GM18505 (cell line): Measurements from ENCODE around the gene HSD3B1.

Source experiments
- ATAC-seq: cut with Tn5 transposase; IDR thresholded peaks from one replicate; pipeline ENCODE4 v1.9.1; 2021; ENCODE audit not compliant: unreplicated experiment
- POLR2A ChIP-seq: IDR thresholded peaks from 4 replicates; pipeline ENCODE4 v1.6.1; 2011; ENCODE audit warnings: borderline replicate concordance; ENCODE audit not compliant: insufficient read depth, insufficient read length; ENCODE audit errors: extremely low read depth

The HSD3B1 gene

DNA sequence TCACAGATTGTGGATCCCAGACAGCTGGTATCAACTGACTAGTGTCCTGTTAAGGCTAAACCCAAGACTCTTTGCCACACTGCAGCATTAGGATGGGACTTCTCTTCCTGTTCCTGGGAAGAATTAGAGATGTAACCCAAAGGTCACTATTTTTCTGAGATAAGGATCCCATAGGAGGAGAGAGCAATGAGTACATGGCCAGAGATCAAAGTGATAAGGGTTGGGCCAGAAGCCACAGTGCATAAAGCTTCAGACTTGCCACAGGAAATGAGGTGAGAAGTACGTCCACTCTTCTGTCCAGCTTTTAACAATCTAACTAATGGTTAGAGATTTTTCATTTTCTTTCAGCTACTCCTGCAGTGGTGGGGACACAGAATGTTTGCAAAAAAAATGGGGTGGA is at the start of gene HSD3B1:
Gene HSD3B1 (plus strand): TSS at position 270 of the 400 bp plus-strand sequence. CDS start 267 bp downstream, outside the sequence.
- no peak for TF ChIP-seq POLR2A

DNA sequence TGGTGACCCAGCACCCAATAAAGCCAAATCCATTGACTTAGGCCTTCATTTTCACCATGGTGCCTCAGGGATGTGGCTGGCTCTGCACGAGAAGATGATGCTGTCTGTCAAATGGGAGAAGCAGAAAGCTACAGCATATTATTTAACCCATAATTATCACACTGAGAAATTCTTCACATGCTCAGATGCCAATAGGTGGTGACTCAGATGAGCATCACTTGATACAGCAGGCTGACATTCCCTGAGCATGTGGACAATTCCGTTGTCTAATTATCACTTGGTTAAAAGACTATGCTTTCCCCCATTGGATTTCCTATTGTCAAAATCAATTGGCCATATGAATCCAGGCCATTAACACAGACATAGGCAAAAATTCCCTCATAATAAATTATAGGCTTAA is 44.0 kb upstream of the HSD3B1 start:
- TF ChIP-seq POLR2A: no peak
- ATAC-seq: no peak

More for the DNA sequence above, at the start of gene HSD3B1:
- ATAC-seq: no peak

DNA sequence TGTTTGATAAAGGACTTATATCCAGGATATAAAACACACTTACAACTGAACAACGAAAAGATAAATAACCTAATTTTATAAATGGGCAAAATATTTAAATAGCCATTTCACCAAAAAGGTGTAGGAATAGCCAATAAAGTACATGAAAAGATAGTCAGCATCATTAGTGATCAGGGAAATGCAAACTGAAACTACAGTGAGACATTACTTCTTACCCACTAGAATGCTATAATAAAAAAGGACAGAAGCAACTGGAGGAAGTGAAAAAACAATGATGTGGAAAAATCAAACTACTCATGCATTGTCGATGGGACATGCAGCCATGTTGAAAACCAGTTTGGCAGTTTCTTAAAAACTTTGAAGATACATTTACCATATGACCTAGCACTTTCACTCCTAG is 43.4 kb upstream of the HSD3B1 start:
- TF ChIP-seq POLR2A: no peak
- no peak for ATAC-seq

DNA sequence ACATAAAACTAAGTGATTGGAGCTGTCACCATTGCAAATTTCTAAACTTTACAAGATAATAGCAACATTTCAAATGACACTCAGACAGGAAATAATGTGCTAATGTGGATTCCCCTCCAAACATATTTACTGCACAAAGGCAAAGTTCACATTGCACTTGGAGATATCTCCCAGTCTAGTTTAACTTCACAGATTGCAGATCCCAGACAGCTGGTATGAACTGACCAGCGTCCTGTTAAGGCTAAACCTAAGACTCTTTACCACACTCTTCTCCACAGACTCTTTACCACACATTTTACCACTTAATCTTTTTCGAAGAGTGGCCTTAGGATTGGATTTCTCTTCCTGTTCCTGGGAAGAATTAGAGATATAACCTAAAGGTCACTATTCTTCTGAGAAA is 40.6 kb upstream of the HSD3B1 start:
- no peak for TF ChIP-seq POLR2A
- no peak for ATAC-seq

DNA sequence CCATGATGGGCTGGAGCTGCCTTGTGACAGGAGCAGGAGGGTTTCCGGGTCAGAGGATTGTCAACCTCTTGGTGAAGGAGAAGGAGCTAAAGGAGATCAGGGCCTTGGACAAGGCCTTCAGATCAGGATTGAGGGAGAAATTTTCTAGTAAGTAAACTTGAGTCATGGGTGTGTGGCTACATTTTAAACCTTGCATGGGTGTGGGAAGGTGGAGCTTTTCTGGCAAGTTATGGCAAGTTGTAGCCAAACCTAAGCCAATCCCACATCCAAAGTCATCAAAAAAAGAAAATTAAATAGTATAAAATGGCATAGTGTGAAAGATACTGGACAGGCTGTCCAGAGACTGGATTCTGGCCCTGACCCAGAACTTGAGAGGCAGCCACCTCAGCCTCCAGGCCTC is 39.8 kb upstream of the HSD3B1 start:
- TF ChIP-seq POLR2A: no peak
- no peak for ATAC-seq

DNA sequence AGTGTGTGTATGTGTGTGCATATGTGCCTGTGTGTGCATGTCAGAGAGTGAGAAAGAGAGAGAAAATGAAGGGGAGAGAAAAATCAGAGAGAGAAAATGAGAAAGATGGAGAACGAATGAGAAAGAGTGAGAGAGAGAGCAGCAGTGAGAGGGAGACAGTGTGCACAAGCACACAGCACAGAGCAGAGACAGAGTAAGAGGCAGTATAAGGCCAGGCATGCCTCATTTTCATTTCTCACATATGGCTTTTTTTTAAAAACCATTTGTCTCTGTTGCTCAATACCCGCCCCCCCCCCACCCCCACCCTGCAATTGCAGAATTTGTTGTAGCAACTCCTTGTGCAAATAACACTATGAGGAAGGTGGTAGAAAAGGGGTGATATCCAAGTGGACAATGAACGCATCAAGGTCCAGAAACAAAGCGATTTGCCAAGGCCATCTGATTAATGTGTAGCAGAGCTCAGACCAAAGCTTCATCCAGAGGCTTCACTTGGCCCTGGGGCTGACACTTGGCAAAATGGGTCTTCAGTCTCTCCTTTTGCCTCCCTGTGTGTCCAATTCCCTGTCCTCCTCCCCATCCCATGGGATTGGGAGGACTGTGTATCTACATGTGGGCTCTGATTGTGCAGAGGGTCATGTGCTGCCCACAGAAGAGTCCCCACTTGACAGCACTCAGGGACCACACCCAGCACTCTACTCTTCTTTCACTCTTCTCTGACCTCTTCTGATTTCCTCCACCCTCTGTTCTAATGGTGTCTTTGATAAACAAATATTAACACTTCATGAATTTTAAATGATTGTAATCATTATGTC is 38.9 kb upstream of the HSD3B1 start:
- no peak for ATAC-seq
- TF ChIP-seq POLR2A: no peak

DNA sequence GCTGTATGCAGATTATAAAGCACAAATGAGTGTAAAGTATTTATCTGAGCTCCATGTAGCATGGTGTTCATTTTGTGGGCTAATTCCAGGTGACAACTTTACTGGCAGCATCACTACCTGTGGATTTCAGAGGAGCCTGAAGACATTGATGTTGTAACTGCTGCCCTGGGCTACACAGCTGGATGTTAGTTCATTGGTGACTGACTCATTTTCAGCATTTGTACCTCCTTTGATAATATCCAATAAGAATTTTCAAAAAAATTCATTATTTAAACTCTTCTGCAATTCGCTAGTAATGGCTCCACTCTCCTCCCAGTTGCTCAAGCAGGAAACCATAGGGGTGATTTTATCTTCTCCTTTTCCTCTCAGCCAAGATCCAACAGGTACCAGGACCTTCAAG is 37.3 kb upstream of the HSD3B1 start:
- ATAC-seq: no peak
- no peak for TF ChIP-seq POLR2A

DNA sequence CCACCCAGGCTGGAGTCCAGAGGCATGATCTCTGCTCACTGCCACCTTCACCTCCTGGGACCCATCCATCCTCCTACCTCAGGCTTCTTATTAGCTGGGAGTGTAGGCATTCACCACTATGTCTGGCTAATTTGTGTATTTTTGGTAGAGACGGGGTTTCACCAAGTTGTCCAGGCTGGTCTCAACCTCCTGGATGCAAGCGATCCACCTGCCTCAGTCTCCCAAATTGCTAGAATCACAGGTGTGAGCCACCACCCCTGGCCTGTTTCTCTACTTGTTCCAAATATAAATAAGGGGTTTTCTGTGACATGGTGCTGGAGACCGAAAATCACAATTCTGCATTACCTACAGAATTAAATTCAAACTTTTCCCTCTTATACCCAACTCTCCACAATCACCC is 36.6 kb upstream of the HSD3B1 start:
- TF ChIP-seq POLR2A: no peak
- no peak for ATAC-seq

DNA sequence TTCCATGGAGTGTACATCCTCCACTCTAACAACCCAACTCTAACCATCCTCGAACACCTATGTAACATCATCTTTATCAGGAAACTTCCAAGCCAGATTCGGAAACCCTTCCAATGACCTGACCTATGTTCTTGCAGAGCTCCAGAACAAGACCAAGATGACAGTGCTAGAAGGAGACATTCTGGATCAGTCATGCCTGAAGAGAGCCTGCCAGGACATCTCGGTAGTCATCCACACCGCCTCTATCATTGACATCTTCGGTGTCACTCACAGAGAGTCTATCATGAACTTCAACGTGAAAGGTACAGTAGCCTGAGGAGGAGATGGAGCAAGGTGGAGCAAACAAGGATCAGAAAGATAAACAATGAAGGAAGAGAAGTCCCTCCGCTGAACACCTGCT is 36.1 kb upstream of the HSD3B1 start:
- ATAC-seq: no peak
- no peak for TF ChIP-seq POLR2A

DNA sequence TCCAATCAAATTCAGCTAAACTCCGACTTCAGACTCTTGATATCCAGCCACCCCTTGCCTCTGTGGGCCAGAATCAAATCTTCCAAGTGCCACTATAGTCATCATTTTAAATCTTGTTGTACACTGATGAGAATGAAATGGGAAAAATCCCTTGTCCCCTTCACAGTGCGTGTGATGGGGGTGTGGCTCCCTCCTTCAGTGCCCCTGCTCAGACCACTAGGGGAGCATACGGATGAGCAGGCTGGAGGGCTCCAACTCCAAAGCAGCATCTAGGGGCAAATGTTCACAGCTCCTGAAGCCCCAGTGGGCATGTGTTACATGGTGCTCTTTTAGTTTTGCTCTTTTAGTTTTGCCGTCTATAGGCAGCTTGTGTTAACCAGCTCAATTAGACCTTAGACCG is 35.4 kb upstream of the HSD3B1 start:
- no peak for ATAC-seq
- no peak for TF ChIP-seq POLR2A

DNA sequence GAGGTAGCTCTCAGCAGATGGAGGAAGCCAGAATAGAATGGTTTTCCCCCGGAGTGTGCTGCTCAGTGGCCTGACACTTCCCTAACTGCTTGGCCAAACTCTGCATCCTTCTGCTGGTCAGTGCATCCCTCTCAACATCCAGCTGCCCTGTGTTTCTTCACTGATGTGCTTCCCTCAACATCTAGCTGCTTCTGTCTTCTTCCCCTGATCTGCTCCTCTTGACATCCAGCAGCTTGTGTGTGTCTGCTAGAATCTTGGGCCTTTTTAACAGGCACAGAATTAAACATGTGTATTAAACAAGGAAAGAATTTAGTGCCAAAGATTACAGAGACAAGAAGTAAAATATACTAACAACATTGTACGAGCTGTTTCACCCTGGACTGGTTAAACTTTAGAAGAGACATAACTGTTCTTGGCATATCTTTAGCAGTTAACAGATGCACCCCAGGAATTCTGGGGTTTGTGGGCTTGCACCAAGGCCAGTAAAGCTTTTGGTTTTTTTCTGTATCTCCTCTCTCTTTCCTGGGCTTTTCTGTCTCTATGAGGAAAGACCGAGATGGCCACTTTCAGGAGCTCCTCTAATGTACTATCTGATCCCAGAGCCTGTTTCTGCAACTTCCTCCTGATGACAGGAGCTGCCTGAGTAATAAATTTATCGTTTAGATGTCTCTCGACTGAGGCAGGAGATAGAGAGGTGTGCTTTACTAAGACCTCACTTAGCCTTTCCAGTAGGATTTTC is 34.8 kb upstream of the HSD3B1 start:
- no peak for TF ChIP-seq POLR2A
- ATAC-seq: no peak

DNA sequence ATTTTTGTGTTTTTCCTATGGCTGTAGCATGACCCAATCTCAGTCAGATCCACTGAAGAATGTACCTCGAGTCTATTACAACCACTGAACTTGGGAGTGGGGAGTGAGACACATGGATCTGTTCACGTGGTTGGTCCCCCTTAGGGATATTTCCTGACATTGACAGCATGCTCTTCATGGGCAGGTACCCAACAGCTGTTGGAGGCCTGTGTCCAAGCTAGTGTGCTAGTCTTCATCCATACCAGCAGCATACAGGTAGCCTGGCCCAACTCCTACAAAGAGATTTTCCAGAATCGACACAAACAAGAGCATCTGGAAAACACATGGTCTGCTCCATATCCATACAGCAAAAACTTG is 34.2 kb upstream of the HSD3B1 start:
- ATAC-seq: no peak
- no peak for TF ChIP-seq POLR2A

DNA sequence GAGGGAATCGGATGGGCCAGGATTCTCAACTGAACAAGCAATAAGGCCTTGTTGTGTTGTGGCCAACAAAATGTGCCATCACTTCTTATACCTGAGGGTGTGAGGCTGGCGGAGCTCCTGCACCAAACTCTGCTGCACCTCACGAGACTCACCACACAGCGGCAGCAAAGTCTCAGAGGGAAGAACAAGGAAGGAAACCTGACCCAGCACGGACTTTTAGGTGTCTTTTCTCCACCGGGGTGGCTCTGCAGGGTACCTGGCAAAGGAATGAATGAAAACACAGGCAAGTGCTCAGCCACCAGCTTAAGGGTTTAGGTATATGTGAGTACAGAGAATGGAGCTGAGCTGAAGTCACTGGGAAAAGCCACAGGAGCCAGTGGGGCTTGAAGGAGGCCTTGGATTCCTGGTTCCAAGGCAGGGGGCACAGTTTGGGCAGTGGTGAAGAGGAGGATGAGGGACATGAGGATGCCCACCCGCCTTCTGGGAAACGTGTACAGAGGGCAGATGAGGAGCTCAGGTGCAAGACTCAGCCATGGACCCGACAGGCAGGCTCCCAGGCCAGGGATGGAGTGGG is 31.1 kb upstream of the HSD3B1 start:
- no peak for TF ChIP-seq POLR2A
- ATAC-seq: peak; percentile 92

DNA sequence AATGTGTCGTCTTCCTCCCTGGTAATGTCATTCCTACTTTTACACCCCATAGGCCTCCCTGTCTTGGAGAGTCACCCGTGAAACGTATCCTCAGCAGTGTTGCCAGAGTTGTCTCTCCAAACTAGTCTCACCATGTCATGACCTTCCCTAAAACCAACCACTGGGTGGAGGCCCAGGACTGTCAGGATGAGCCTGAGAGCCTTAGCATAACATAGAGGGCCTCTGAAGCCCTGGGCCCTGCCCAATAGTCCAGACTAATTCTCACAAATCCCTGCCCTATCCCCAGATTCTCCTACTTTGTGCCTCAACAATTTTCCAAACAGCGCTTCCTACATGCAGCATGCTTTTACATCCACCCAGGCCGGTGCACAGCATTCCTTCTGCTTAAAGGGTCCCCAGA is 29.3 kb upstream of the HSD3B1 start:
- no peak for TF ChIP-seq POLR2A
- no peak for ATAC-seq
